HepG2 (cell line): Measurements from ENCODE around the gene HTRA2. TPM values are rescaled to one million over a fixed set of nuclear protein-coding genes. Genes with fewer than 3 reads are reported as not detected.

Experiments used
- IKZF5 ChIP-seq: IDR thresholded peaks from 2 replicates; pipeline ENCODE4 v1.6.1; 2018; ENCODE audit warnings: missing genetic modification reagents, mild to moderate bottlenecking, missing compliant biosample characterization
- LRRFIP1 ChIP-seq: sonication (generic); formaldehyde crosslinking; conservative IDR thresholded peaks from 2 replicates; pipeline ENCODE4 v1.4.0; 2020; ENCODE audit warnings: missing genetic modification reagents
- PCBP1 ChIP-seq: fragments of 200-400 bp; formaldehyde crosslinking; IDR thresholded peaks from 2 replicates; pipeline ENCODE4 v1.6.1; 2017; ENCODE audit warnings: mild to moderate bottlenecking, low read depth, low read length, borderline replicate concordance
- TFAP4 ChIP-seq: sonication (generic); IDR thresholded peaks from 2 replicates; pipeline ENCODE4 v1.6.1; 2016; ENCODE audit warnings: low read depth, borderline replicate concordance
- UBTF ChIP-seq: sonication (generic); formaldehyde crosslinking; IDR thresholded peaks from 2 replicates; pipeline ENCODE4 v1.4.0; 2020; ENCODE audit warnings: mild to moderate bottlenecking, missing genetic modification reagents
- YEATS4 ChIP-seq: sonication (generic); formaldehyde crosslinking; IDR thresholded peaks from 2 replicates; pipeline ENCODE4 v1.4.0; 2020; ENCODE audit warnings: missing genetic modification reagents, borderline replicate concordance
- ZNF276 ChIP-seq: sonication (generic); formaldehyde crosslinking; IDR thresholded peaks from 2 replicates; pipeline ENCODE4 v1.4.0; 2020; ENCODE audit warnings: mild to moderate bottlenecking, low read depth, missing genetic modification reagents
- ZNF570 ChIP-seq: sonication (generic); formaldehyde crosslinking; IDR thresholded peaks from 2 replicates; pipeline ENCODE4 v1.4.0; 2020; ENCODE audit warnings: mild to moderate bottlenecking, missing genetic modification reagents, borderline replicate concordance
- ZNF687 ChIP-seq: sonication (generic); formaldehyde crosslinking; IDR thresholded peaks from 2 replicates; pipeline ENCODE4 v1.5.1; 2020; ENCODE audit warnings: mild to moderate bottlenecking, missing genetic modification reagents, moderate library complexity
- polyA plus RNA-seq, 8 experiments: library from polyadenylated mRNA; depleted of rRNA in 3 of 8; stranded (reverse) in 7 of 8; unstranded in 1 of 8; fragments of >200 nt; fragmentation: Illumina TruSeq in 4 of 8; extraction: Trizol in 4 of 8; gene quantifications; 2 replicates each; pipeline versions ENCODE4 v1.2.1 to v1.2.3, GENCODE V29; 2011 to 2016; ENCODE audit warnings: low read depth in 4 of 8, missing spikeins in 1 of 8, mixed read lengths in 1 of 8; ENCODE audit not compliant: insufficient read depth in 1 of 8
- total RNA-seq, 5 experiments: library from RNA; depleted of rRNA; stranded (reverse); fragments of >200 nt; fragmentation: Illumina TruSeq; extraction: Trizol; gene quantifications; 2 replicates each; pipeline ENCODE4 v1.2.3, GENCODE V29; 2016; ENCODE audit warnings: low read depth in 1 of 5

The HTRA2 gene
- total and polyA plus RNA-seq, 2 of the 13 experiments (the other 11 are each of a cell fraction or from before 2014, with no cell fraction given), result 47.7 to 50.3 TPM

- TF ChIP-seq LRRFIP1 (no peak), TFAP4 (peak; percentile 48; the same call in 1 of the 2 replicates), YEATS4 (CRISPR knock-in tag) (0 out of 2 replicates have a peak, but pooled peaks have one; percentile 16), PCBP1 (0 out of 2 replicates have a peak, but pooled peaks have one; percentile 51), ZNF570 (no peak), IKZF5 (CRISPR knock-in tag) (0 out of 2 replicates have a peak, but pooled peaks have one; percentile 54), ZNF687 (peak; percentile 49), ZNF276 (no peak), UBTF (CRISPR knock-in tag) (peak; percentile 49)
These were observed 23.4 kb downstream of the HTRA2 start (continued) for GRCh38 chr2:74552914-74553811.
